SK-MEL-5 (cell line): ENCODE measurements around the gene CNGB1. TPM values are rescaled to one million over a fixed set of nuclear protein-coding genes. Genes with fewer than 3 reads are reported as not detected.
"Not testable (repeated sequence)": the region's sequence is repeated elsewhere in the genome, so short reads cannot be mapped to it uniquely, and the experiment has no call there.

Source experiments
- DNase-seq: peaks from one replicate; pipeline ENCODE4 v3.0.0-alpha.2; 2016; ENCODE audit warnings: low read depth, low spot score
- in situ Hi-C: cut with HindIII; loops from 2 replicates; pipeline ENCODE4 v1.10.0; 2016; ENCODE audit warnings: low sequenced_read_pairs, high pct_unique_total_duplicates, low pct_unique_long_range_greater_than_20kb
- total RNA-seq: library from RNA; depleted of rRNA; stranded (reverse); fragments of >200 nt; shearing (Covaris generic); gene quantifications from 2 replicates; pipeline ENCODE4 v1.2.3, GENCODE V29; 2014

CNGB1 gene
- total RNA-seq, 1 experiment from 2014 or later = not detected

- in situ Hi-C loops = no loop called here
- no peak for DNase-seq
Measured at GRCh38 chr16:57892041-57892440, 78.9 kb downstream of the CNGB1 start.

- in situ Hi-C loops = no loop called here
- DNase-seq = no peak
Measured at GRCh38 chr16:57890752-57891111, 80.2 kb downstream of the CNGB1 start.

GRCh38 chr16:57889960-57890751 is 80.8 kb downstream of the CNGB1 start:
- DNase-seq = no peak
- in situ Hi-C loops = no loop called here

GRCh38 chr16:57889522-57889921 is 81.4 kb downstream of the CNGB1 start:
- no peak for DNase-seq
- in situ Hi-C loops = no loop called here

GRCh38 chr16:57889111-57889510 is 81.8 kb downstream of the CNGB1 start:
- DNase-seq = no peak
- in situ Hi-C loops = no loop called here

GRCh38 chr16:57888128-57888527 is 82.8 kb downstream of the CNGB1 start:
- DNase-seq = no peak
- in situ Hi-C loops = no loop called here

GRCh38 chr16:57887711-57888110 is 83.2 kb downstream of the CNGB1 start:
- DNase-seq = no peak
- in situ Hi-C loops = no loop called here

GRCh38 chr16:57886427-57886826 is 84.5 kb downstream of the CNGB1 start:
- DNase-seq = no peak
- in situ Hi-C loops = no loop called here

GRCh38 chr16:57884655-57885133 is 86.2 kb downstream of the CNGB1 start:
- in situ Hi-C loops = no loop called here
- no peak for DNase-seq

GRCh38 chr16:57883953-57884654 is 86.8 kb downstream of the CNGB1 start:
- in situ Hi-C loops = no loop called here
- DNase-seq = no peak

GRCh38 chr16:57883480-57883879 is 87.4 kb downstream of the CNGB1 start:
- DNase-seq = no peak
- in situ Hi-C loops = no loop called here

- in situ Hi-C loops = no loop called here
- DNase-seq = no peak
Measured at GRCh38 chr16:57882792-57883191, 88.1 kb downstream of the CNGB1 start.

GRCh38 chr16:57882206-57882605 is 88.7 kb downstream of the CNGB1 start:
- no peak for DNase-seq
- in situ Hi-C loops = no loop called here

- in situ Hi-C loops = no loop called here
- DNase-seq = no peak
Measured at GRCh38 chr16:57878586-57878985, 92.3 kb downstream of the CNGB1 start.

- no peak for DNase-seq
- in situ Hi-C loops = no loop called here
Measured at GRCh38 chr16:57876210-57876609, 94.7 kb downstream of the CNGB1 start.

- DNase-seq = no peak
- in situ Hi-C loops = no loop called here
Measured at GRCh38 chr16:57875347-57875746, 95.6 kb downstream of the CNGB1 start.

- no peak for DNase-seq
- in situ Hi-C loops = no loop called here
Measured at GRCh38 chr16:57873218-57873617, 97.7 kb downstream of the CNGB1 start.

- in situ Hi-C loops = not testable (repeated sequence)
Measured at GRCh38 chr16:57872764-57873163, 98.2 kb downstream of the CNGB1 start.

GRCh38 chr16:57871456-57871855 is 99.5 kb downstream of the CNGB1 start:
- DNase-seq = no peak

More at GRCh38 chr16:57872764-57873163, 98.2 kb downstream of the CNGB1 start:
- not testable (repeated sequence) for DNase-seq

More at GRCh38 chr16:57871456-57871855, 99.5 kb downstream of the CNGB1 start:
- in situ Hi-C loops = no loop called here
